Stimulated activated naive CD8-positive, alpha-beta T cell treated with anti-CD3 and anti-CD28 coated beads, Interleukin-15, amount 100 ng/mL, for 72 hours (primary cell): ENCODE measurements around the gene CCL15.
"Not testable (repeated sequence)": the region's sequence is repeated elsewhere in the genome, so short reads cannot be mapped to it uniquely, and the experiment has no call there.

ENCODE experiments used
- ATAC-seq: fragments of 150-1000 bp; cut with Tn5 transposase; 2 replicates; pipeline ENCODE4 v1.10.0; 2021; ENCODE audit warnings: mild to moderate bottlenecking, moderate library complexity
- DNase-seq, 2 donors: peaks; one replicate each; pipeline ENCODE4 v3.0.0; 2021 to 2022
- H3K27ac Mint-ChIP-seq, 2 donors: one replicate each; pipeline ENCODE4 v1.8.0; 2022; ENCODE audit warnings: mild to moderate bottlenecking in 2 of 2, mixed read lengths in 2 of 2, moderate library complexity in 2 of 2
- H3K27me3 Mint-ChIP-seq: one replicate; pipeline ENCODE4 v1.8.0; 2022; ENCODE audit warnings: mixed read lengths
- H3K4me1 Mint-ChIP-seq: one replicate; pipeline ENCODE4 v1.8.0; 2022; ENCODE audit warnings: mild to moderate bottlenecking, mixed read lengths
- H3K4me3 Mint-ChIP-seq, 2 donors: one replicate each; pipeline ENCODE4 v1.8.0; 2022; ENCODE audit warnings: mild to moderate bottlenecking in 2 of 2, mixed read lengths in 2 of 2, moderate library complexity in 1 of 2
- H3K9me3 Mint-ChIP-seq, 2 donors: one replicate each; pipeline ENCODE4 v1.8.0; 2022; ENCODE audit warnings: mixed read lengths in 2 of 2

CCL15 gene

GRCh38 chr17:36004594-36005108, 3.3 kb upstream of the CCL15 start:
- peaks cover 9% of the 10 kb centered on the region for H3K27me3 Mint-ChIP-seq
- H3K9me3 Mint-ChIP-seq: peaks cover 0 to 17% of the 10 kb centered on the region in 2 donors
- no peak overlapping the region for H3K27ac Mint-ChIP-seq

GRCh38 chr17:36002631-36003030, 1.3 kb upstream of the CCL15 start:
- peaks cover 11% of the 10 kb centered on the region for H3K4me1 Mint-ChIP-seq
- ATAC-seq: no peak
- no peak overlapping the region for H3K4me3 Mint-ChIP-seq
- no peak for DNase-seq
- peaks cover 0 to under 1% of the 10 kb centered on the region in 2 donors for H3K9me3 Mint-ChIP-seq
- no peak overlapping the region for H3K27ac Mint-ChIP-seq
- H3K27me3 Mint-ChIP-seq: peaks cover 20% of the 10 kb centered on the region

More at GRCh38 chr17:36004594-36005108, 3.3 kb upstream of the CCL15 start:
- H3K4me3 Mint-ChIP-seq: peak overlapping the region in 1 of 2 donors; percentile 23
- peaks cover 11% of the 10 kb centered on the region for H3K4me1 Mint-ChIP-seq
- DNase-seq (no peak), ATAC-seq (no peak)

- no peak for DNase-seq
- H3K27me3 Mint-ChIP-seq: peaks cover 22% of the 10 kb centered on the region
- no peak overlapping the region for H3K4me3 Mint-ChIP-seq
- no peak overlapping the region for H3K27ac Mint-ChIP-seq
- H3K4me1 Mint-ChIP-seq: peaks cover 11% of the 10 kb centered on the region
- ATAC-seq: no peak
- H3K9me3 Mint-ChIP-seq: no peaks in the 10 kb centered on the region
These were observed 680 bp upstream of the CCL15 start for GRCh38 chr17:36001862-36002603.

GRCh38 chr17:36000732-36001109, 632 bp downstream of the CCL15 start:
- no peak for ATAC-seq
- H3K4me1 Mint-ChIP-seq: peaks cover 7% of the 10 kb centered on the region

GRCh38 chr17:35998756-35999155, 2.6 kb downstream of the CCL15 start:
- Mint-ChIP-seq H3K4me3 (no peak overlapping the region), H3K4me1 (no peaks in the 10 kb centered on the region), H3K9me3 (no peaks in the 10 kb centered on the region), H3K27ac (peak overlapping the region in 1 of 2 donors; percentile 27), H3K27me3 (peaks cover 42% of the 10 kb centered on the region)
- ATAC-seq (no peak), DNase-seq (no peak)

More at GRCh38 chr17:36000732-36001109, 632 bp downstream of the CCL15 start:
- Mint-ChIP-seq H3K9me3 (no peaks in the 10 kb centered on the region), H3K27ac (no peak overlapping the region), H3K27me3 (peaks cover 30% of the 10 kb centered on the region), H3K4me3 (no peak overlapping the region)
- DNase-seq: no peak

GRCh38 chr17:35998018-35998545, 3.3 kb downstream of the CCL15 start:
- Mint-ChIP-seq H3K4me1 (no peaks in the 10 kb centered on the region), H3K27me3 (peaks cover 47% of the 10 kb centered on the region), H3K4me3 (no peak overlapping the region), H3K27ac (no peak overlapping the region), H3K9me3 (no peaks in the 10 kb centered on the region)
- ATAC-seq (no peak), DNase-seq (no peak)

- peaks cover 53% of the 10 kb centered on the region for H3K27me3 Mint-ChIP-seq
- not testable (repeated sequence) for ATAC-seq
These were observed 6.0 kb downstream of the CCL15 start for GRCh38 chr17:35995346-35995745.

GRCh38 chr17:35991075-35991474, 10.3 kb downstream of the CCL15 start:
- Mint-ChIP-seq H3K4me3 (no peak overlapping the region), H3K27ac (no peak overlapping the region), H3K9me3 (peaks cover 5 to 17% of the 10 kb centered on the region in 2 donors), H3K27me3 (peaks cover 40% of the 10 kb centered on the region), H3K4me1 (no peaks in the 10 kb centered on the region)
- ATAC-seq (no peak), DNase-seq (no peak)

More at GRCh38 chr17:35995346-35995745, 6.0 kb downstream of the CCL15 start:
- not testable (repeated sequence) for H3K4me3 Mint-ChIP-seq, H3K27ac Mint-ChIP-seq, DNase-seq, H3K9me3 Mint-ChIP-seq, H3K4me1 Mint-ChIP-seq

GRCh38 chr17:35988164-35988563, 13.2 kb downstream of the CCL15 start:
- Mint-ChIP-seq H3K27ac (no peak overlapping the region), H3K4me3 (no peak overlapping the region), H3K27me3 (peaks cover 23% of the 10 kb centered on the region), H3K4me1 (no peaks in the 10 kb centered on the region), H3K9me3 (peaks cover 5 to 17% of the 10 kb centered on the region in 2 donors)
- no peak for DNase-seq
- no peak for ATAC-seq

- H3K27ac Mint-ChIP-seq: no peak within 1 kb of the TSS
- no peak within 1 kb of the TSS for H3K4me3 Mint-ChIP-seq
- DNase-seq: no peak
- no peaks in the 10 kb centered on the region for H3K4me1 Mint-ChIP-seq
- no peak for ATAC-seq
- peaks cover 5 to 17% of the 10 kb centered on the region in 2 donors for H3K9me3 Mint-ChIP-seq
- peaks cover 9% of the 10 kb centered on the region for H3K27me3 Mint-ChIP-seq
These were observed 14.7 kb downstream of the CCL15 start, which contains the start of gene CCL14 for GRCh38 chr17:35986643-35987042. Gene CCL14, minus strand, starts transcription at chr17:35986729. Its CDS starts 80 bp downstream, at chr17:35986649.

GRCh38 chr17:35984140-35984539, 17.2 kb downstream of the CCL15 start:
- Mint-ChIP-seq H3K27ac (no peak overlapping the region), H3K9me3 (peaks cover 5 to 8% of the 10 kb centered on the region in 2 donors), H3K4me3 (no peak overlapping the region), H3K27me3 (no peaks in the 10 kb centered on the region), H3K4me1 (no peaks in the 10 kb centered on the region)
- ATAC-seq (no peak), DNase-seq (no peak)

GRCh38 chr17:35982409-35983191, 18.8 kb downstream of the CCL15 start:
- no peak overlapping the region for H3K4me3 Mint-ChIP-seq
- ATAC-seq (no peak), DNase-seq (no peak)
- H3K27me3 Mint-ChIP-seq: peaks cover 7% of the 10 kb centered on the region
- H3K9me3 Mint-ChIP-seq: no peaks in the 10 kb centered on the region
- no peaks in the 10 kb centered on the region for H3K4me1 Mint-ChIP-seq
- peak overlapping the region in 1 of 2 donors; percentile 78 for H3K27ac Mint-ChIP-seq

- no peaks in the 10 kb centered on the region for H3K4me1 Mint-ChIP-seq
- no peak for ATAC-seq
- H3K9me3 Mint-ChIP-seq: no peaks in the 10 kb centered on the region
- DNase-seq: peak in 1 of 2 donors; percentile 12
- H3K27ac Mint-ChIP-seq: peak overlapping the region in 1 of 2 donors; percentile 78
- no peak overlapping the region for H3K4me3 Mint-ChIP-seq
- peaks cover 8% of the 10 kb centered on the region for H3K27me3 Mint-ChIP-seq
These were observed 19.4 kb downstream of the CCL15 start for GRCh38 chr17:35981908-35982330.

- Mint-ChIP-seq H3K27ac (peak within 1 kb of the TSS in 1 of 2 donors; percentile 78), H3K27me3 (peaks cover 8% of the 10 kb centered on the region), H3K4me1 (no peaks in the 10 kb centered on the region), H3K4me3 (no peak within 1 kb of the TSS), H3K9me3 (no peaks in the 10 kb centered on the region)
- ATAC-seq (no peak), DNase-seq (no peak)
These were observed 20.1 kb downstream of the CCL15 start, which contains the start of gene CCL16 for GRCh38 chr17:35981246-35981645. Gene CCL16, minus strand, starts transcription at chr17:35981497. Its CDS starts 77 bp downstream, at chr17:35981420.

- no peaks in the 10 kb centered on the region for H3K4me1 Mint-ChIP-seq
- peaks cover 8% of the 10 kb centered on the region for H3K27me3 Mint-ChIP-seq
- no peaks in the 10 kb centered on the region for H3K9me3 Mint-ChIP-seq
- H3K27ac Mint-ChIP-seq: no peak overlapping the region
- DNase-seq (no peak), ATAC-seq (no peak)
- H3K4me3 Mint-ChIP-seq: no peak overlapping the region
These were observed 23.0 kb downstream of the CCL15 start for GRCh38 chr17:35978346-35978745.
